SK-N-SH treated with all-trans-retinoic acid at 6 μM for 48 hours (cell line): ENCODE results near the gene PPP1CC.

Experiments
- ATAC-seq: fragments of 200-7000 bp; cut with Tn5 transposase; 3 replicates; pipeline ENCODE4 v1.9.1; 2020; ENCODE audit warnings: mild to moderate bottlenecking, moderate library complexity
- ARNTL ChIP-seq: fragments of 450-650 bp; formaldehyde crosslinking; IDR thresholded peaks from 2 replicates; pipeline ENCODE4 v1.5.0; 2020; ENCODE audit warnings: low read depth, mild to moderate bottlenecking, moderate library complexity, borderline replicate concordance
- BACH2 ChIP-seq: fragments of 250-450 bp; sonication (Bioruptor Pico); IDR thresholded peaks from 2 replicates; pipeline ENCODE4 v1.9.0; 2021; ENCODE audit warnings: mild to moderate bottlenecking, borderline replicate concordance
- CREB5 ChIP-seq: fragments of 250-450 bp; sonication (Bioruptor Pico); IDR thresholded peaks from 2 replicates; pipeline ENCODE4 v1.5.1; 2020; ENCODE audit warnings: low read depth, mild to moderate bottlenecking, moderate library complexity
- CSDC2 ChIP-seq: fragments of 250-450 bp; sonication (Bioruptor Pico); IDR thresholded peaks from 2 replicates; pipeline ENCODE4 v1.5.0; 2020; ENCODE audit warnings: mild to moderate bottlenecking, moderate library complexity
- ESRRG ChIP-seq: fragments of 250-450 bp; sonication (Bioruptor Pico); IDR thresholded peaks from 2 replicates; pipeline ENCODE4 v1.6.1; 2021; ENCODE audit warnings: mild to moderate bottlenecking
- GLIS3 ChIP-seq: fragments of 250-450 bp; sonication (Bioruptor Pico); IDR thresholded peaks from 2 replicates; pipeline ENCODE4 v1.5.0; 2020; ENCODE audit warnings: mild to moderate bottlenecking, moderate library complexity
- ISL1 ChIP-seq: fragments of 250-450 bp; sonication (Bioruptor Pico); IDR thresholded peaks from 2 replicates; pipeline ENCODE4 v2.1.2; 2022; ENCODE audit warnings: mild to moderate bottlenecking, moderate library complexity
- OSR1 ChIP-seq: fragments of 250-450 bp; sonication (Bioruptor Pico); IDR thresholded peaks from 2 replicates; pipeline ENCODE4 v1.8.0; 2022; ENCODE audit warnings: moderate library complexity, mild to moderate bottlenecking, inconsistent platforms
- PPARA ChIP-seq: fragments of 250-450 bp; sonication (Bioruptor Pico); IDR thresholded peaks from 2 replicates; pipeline ENCODE4 v1.5.0; 2020; ENCODE audit warnings: mild to moderate bottlenecking, borderline replicate concordance
- RARB ChIP-seq: fragments of 250-450 bp; sonication (Bioruptor Pico); IDR thresholded peaks from 2 replicates; pipeline ENCODE4 v1.8.0; 2021; ENCODE audit warnings: mild to moderate bottlenecking, moderate library complexity
- SNAI2 ChIP-seq: fragments of 250-450 bp; sonication (Bioruptor Pico); IDR thresholded peaks from 2 replicates; pipeline ENCODE4 v1.5.0; 2020; ENCODE audit warnings: mild to moderate bottlenecking, moderate library complexity
- TCF4 ChIP-seq: fragments of 250-450 bp; sonication (Bioruptor Pico); IDR thresholded peaks from 2 replicates; pipeline ENCODE4 v1.8.0; 2021; ENCODE audit warnings: mild to moderate bottlenecking, moderate library complexity, borderline replicate concordance
- TOX ChIP-seq: fragments of 250-450 bp; sonication (Bioruptor Pico); IDR thresholded peaks from 2 replicates; pipeline ENCODE4 v1.8.0; 2021; ENCODE audit warnings: mild to moderate bottlenecking, moderate library complexity, borderline replicate concordance
- ZC3H10 ChIP-seq: fragments of 250-450 bp; sonication (Bioruptor Pico); IDR thresholded peaks from 2 replicates; pipeline ENCODE4 v1.5.1; 2021; ENCODE audit warnings: mild to moderate bottlenecking, moderate library complexity
- ZFP3 ChIP-seq: fragments of 250-450 bp; sonication (Bioruptor Pico); IDR thresholded peaks from 2 replicates; pipeline ENCODE4 v1.5.0; 2020; ENCODE audit warnings: mild to moderate bottlenecking, moderate library complexity
- ZFP30 ChIP-seq: fragments of 450-650 bp; formaldehyde crosslinking; IDR thresholded peaks from 2 replicates; pipeline ENCODE4 v1.5.0; 2022; ENCODE audit warnings: mild to moderate bottlenecking, moderate library complexity
- ZNF70 ChIP-seq: fragments of 450-650 bp; formaldehyde crosslinking; IDR thresholded peaks from 2 replicates; pipeline ENCODE4 v1.5.0; 2020; ENCODE audit warnings: mild to moderate bottlenecking, moderate library complexity
- ZNF8 ChIP-seq: fragments of 450-650 bp; formaldehyde crosslinking; IDR thresholded peaks from 2 replicates; pipeline ENCODE4 v1.5.0; 2020; ENCODE audit warnings: mild to moderate bottlenecking, moderate library complexity
- TF ChIP-seq, protein P1 (sequence below): fragments of 250-450 bp; sonication (Bioruptor Pico); IDR thresholded peaks from 2 replicates; pipeline ENCODE4 v1.5.0; 2020; ENCODE audit warnings: mild to moderate bottlenecking, moderate library complexity
- TF ChIP-seq, protein P2 (sequence below): fragments of 250-450 bp; sonication (Bioruptor Pico); IDR thresholded peaks from 2 replicates; pipeline ENCODE4 v1.8.0; 2021; ENCODE audit warnings: low read depth, mild to moderate bottlenecking, moderate library complexity, borderline replicate concordance
- TF ChIP-seq, protein P3 (sequence below): fragments of 250-450 bp; sonication (Bioruptor Pico); IDR thresholded peaks from 2 replicates; pipeline ENCODE4 v1.5.1; 2021; ENCODE audit warnings: mild to moderate bottlenecking, moderate library complexity

Gene PPP1CC

DNA sequence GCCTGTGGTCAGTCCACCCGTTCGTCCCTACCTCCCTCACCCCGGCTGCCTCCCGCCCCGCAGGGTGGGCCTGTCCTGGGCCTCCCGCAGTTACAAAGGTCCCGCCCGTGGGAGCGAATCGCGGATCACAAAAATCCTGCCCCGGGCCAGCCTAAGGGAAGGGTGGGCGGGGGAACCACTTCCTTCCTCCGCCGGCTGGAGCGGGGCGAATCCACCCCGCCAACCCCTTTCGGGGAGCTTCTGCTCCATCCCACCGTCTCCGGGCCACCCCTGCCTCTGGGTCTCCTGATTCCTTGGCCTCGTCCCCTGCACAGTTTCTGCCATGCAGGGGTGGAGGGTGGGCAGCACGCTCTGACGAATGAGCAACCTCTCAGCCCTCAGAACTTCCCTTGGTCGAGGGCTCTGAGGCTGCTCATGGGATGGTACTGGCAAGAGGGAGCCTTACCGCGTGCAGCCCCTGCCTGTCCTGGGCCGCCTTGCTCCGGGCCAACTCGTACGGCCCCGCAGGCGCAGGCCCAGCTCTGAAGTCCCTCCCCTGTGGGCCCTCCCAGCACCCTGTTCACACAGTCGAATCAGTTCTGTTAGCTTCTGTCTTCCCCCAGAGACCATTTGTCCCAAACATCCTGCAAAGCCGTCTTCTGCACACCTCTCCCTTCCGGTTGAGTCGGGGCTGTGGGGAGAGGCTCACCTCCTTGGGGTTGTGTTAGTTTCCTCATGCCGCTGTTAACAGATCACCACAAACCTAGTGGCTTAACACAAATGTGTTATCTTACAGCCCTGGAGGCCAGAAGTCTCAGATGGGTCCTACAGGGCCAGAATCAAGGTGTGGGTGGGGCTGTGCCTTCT is 53.2 kb downstream of the PPP1CC start:
- peak; percentile 13; the same call in 2 of the 3 replicates for ATAC-seq
- TF ChIP-seq ZFP3 = no peak
- no peak for TF ChIP-seq ZC3H10 (CRISPR knock-in tag)
- TF ChIP-seq ZFP30 (CRISPR knock-in tag) = no peak
- no peak for TF ChIP-seq RARB (CRISPR knock-in tag)
- no peak for TF ChIP-seq CSDC2
- TF ChIP-seq BACH2 (CRISPR knock-in tag) = no peak
- no peak for TF ChIP-seq GLIS3
- TF ChIP-seq ZNF70 (CRISPR knock-in tag) = no peak

- no peak for TF ChIP-seq ARNTL (CRISPR knock-in tag)
- ATAC-seq = peak; percentile 56
Observed at GRCh38 chr12:110688446-110689280, 54.0 kb downstream of the PPP1CC start, which contains the start of gene HVCN1. Gene HVCN1, minus strand, starts transcription at chr12:110689115. Its CDS starts 5,870 bp downstream, at chr12:110683245.

DNA sequence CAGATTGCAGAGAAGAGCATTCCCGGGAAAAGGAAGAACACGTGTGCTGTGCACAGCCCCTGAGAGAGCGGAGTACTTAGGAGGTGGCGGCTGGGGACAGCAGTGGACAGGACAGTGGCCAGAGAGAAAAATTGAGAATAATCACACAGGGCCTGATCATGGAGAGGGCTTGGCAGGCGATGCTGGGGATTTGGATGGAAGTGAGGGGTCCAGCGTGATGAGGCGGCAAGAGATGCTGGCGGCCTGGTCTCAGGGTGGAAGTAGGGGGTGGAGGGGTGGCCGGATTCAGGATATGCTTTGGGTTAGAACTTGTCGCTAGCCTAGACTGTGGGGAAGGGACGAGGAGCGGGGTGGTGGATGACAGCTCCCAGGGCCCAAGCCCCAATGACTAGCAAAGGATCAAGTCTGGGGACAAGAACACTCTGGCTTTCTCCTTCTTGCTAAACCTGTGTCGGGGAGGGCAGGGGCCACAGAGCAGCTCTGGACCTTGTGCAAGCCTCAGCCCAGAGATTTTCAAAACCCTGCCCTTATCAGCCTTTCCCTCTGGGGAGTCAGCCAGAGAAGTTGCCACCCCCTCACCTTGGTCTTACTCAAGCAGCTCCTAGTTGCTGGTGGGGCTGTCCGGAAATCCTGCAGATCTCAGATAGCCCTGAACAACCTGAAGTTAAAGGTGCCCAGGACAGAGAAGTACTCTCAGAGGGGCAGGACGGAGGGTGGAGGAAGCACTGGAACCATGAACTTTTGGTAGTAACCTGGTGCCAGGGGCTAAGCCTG is 55.1 kb downstream of the PPP1CC start:
- no peak for TF ChIP-seq CSDC2
- TF ChIP-seq, protein P1, sequence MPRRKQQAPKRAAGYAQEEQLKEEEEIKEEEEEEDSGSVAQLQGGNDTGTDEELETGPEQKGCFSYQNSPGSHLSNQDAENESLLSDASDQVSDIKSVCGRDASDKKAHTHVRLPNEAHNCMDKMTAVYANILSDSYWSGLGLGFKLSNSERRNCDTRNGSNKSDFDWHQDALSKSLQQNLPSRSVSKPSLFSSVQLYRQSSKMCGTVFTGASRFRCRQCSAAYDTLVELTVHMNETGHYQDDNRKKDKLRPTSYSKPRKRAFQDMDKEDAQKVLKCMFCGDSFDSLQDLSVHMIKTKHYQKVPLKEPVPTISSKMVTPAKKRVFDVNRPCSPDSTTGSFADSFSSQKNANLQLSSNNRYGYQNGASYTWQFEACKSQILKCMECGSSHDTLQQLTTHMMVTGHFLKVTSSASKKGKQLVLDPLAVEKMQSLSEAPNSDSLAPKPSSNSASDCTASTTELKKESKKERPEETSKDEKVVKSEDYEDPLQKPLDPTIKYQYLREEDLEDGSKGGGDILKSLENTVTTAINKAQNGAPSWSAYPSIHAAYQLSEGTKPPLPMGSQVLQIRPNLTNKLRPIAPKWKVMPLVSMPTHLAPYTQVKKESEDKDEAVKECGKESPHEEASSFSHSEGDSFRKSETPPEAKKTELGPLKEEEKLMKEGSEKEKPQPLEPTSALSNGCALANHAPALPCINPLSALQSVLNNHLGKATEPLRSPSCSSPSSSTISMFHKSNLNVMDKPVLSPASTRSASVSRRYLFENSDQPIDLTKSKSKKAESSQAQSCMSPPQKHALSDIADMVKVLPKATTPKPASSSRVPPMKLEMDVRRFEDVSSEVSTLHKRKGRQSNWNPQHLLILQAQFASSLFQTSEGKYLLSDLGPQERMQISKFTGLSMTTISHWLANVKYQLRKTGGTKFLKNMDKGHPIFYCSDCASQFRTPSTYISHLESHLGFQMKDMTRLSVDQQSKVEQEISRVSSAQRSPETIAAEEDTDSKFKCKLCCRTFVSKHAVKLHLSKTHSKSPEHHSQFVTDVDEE (CRISPR knock-in tag) = no peak
- TF ChIP-seq, protein P2, sequence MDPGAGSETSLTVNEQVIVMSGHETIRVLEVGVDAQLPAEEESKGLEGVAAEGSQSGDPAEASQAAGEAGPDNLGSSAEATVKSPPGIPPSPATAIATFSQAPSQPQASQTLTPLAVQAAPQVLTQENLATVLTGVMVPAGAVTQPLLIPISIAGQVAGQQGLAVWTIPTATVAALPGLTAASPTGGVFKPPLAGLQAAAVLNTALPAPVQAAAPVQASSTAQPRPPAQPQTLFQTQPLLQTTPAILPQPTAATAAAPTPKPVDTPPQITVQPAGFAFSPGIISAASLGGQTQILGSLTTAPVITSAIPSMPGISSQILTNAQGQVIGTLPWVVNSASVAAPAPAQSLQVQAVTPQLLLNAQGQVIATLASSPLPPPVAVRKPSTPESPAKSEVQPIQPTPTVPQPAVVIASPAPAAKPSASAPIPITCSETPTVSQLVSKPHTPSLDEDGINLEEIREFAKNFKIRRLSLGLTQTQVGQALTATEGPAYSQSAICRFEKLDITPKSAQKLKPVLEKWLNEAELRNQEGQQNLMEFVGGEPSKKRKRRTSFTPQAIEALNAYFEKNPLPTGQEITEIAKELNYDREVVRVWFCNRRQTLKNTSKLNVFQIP (CRISPR knock-in tag) = no peak
- TF ChIP-seq BACH2 (CRISPR knock-in tag) = no peak
- TF ChIP-seq ZNF70 (CRISPR knock-in tag) = no peak
- TF ChIP-seq GLIS3 = no peak
- TF ChIP-seq ESRRG (CRISPR knock-in tag) = no peak
- no peak for TF ChIP-seq PPARA (CRISPR knock-in tag)
- no peak for TF ChIP-seq ZFP30 (CRISPR knock-in tag)
- no peak for TF ChIP-seq TCF4 (CRISPR knock-in tag)
- no peak for TF ChIP-seq ISL1 (CRISPR knock-in tag)
- no peak for TF ChIP-seq ARNTL (CRISPR knock-in tag)
- no peak for TF ChIP-seq CREB5
- no peak for TF ChIP-seq SNAI2 (CRISPR knock-in tag)
- no peak for TF ChIP-seq TOX
- no peak for TF ChIP-seq ZNF8 (CRISPR knock-in tag)
- TF ChIP-seq, protein P3, sequence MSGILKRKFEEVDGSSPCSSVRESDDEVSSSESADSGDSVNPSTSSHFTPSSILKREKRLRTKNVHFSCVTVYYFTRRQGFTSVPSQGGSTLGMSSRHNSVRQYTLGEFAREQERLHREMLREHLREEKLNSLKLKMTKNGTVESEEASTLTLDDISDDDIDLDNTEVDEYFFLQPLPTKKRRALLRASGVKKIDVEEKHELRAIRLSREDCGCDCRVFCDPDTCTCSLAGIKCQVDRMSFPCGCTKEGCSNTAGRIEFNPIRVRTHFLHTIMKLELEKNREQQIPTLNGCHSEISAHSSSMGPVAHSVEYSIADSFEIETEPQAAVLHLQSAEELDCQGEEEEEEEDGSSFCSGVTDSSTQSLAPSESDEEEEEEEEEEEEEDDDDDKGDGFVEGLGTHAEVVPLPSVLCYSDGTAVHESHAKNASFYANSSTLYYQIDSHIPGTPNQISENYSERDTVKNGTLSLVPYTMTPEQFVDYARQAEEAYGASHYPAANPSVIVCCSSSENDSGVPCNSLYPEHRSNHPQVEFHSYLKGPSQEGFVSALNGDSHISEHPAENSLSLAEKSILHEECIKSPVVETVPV (CRISPR knock-in tag) = no peak
- no peak for TF ChIP-seq OSR1 (CRISPR knock-in tag)
- no peak for TF ChIP-seq ZC3H10 (CRISPR knock-in tag)
- TF ChIP-seq, all 23 proteins: peak for 0
- no peak for ATAC-seq
